ENCODE measurements around the gene USP28.
A peak's percentile ranks its signal among the peaks of the same experiment; 100 is the strongest.

Gene USP28

GRCh38 chr11:113876798-113877669, 1.7 kb upstream of the USP28 start:
- no peak overlapping the region for H3K4me3 ChIP-seq (ENCODE audit: control insufficient read depth, low read depth, low read length)
- no peak for DNase-seq (ENCODE audit: low read depth)
- no peak for TF ChIP-seq CTCF (conservative IDR thresholded peaks at IDR 0.05; ENCODE audit: control insufficient read depth, insufficient read depth, low read depth, low read length)

GRCh38 chr11:113876074-113876797, 864 bp upstream of the USP28 start:
- DNase-seq (ENCODE audit: low read depth): no peak
- H3K4me3 ChIP-seq (ENCODE audit: control insufficient read depth, low read depth, low read length): peak overlapping the region; percentile 70
- TF ChIP-seq CTCF (conservative IDR thresholded peaks at IDR 0.05; ENCODE audit: control insufficient read depth, insufficient read depth, low read depth, low read length): no peak

- peak; percentile 27 for DNase-seq (ENCODE audit: low read depth)
Measured at GRCh38 chr11:113874581-113875233, 665 bp downstream of the USP28 start.

GRCh38 chr11:113874096-113874495, 1.3 kb downstream of the USP28 start:
- peak overlapping the region; percentile 73 for H3K4me3 ChIP-seq (ENCODE audit: control insufficient read depth, low read depth, low read length)
- no peak for DNase-seq (ENCODE audit: low read depth)
- TF ChIP-seq CTCF (conservative IDR thresholded peaks at IDR 0.05; ENCODE audit: control insufficient read depth, insufficient read depth, low read depth, low read length): no peak

More at GRCh38 chr11:113874581-113875233, 665 bp downstream of the USP28 start:
- H3K4me3 ChIP-seq (ENCODE audit: control insufficient read depth, low read depth, low read length): peak overlapping the region; percentile 73
- TF ChIP-seq CTCF (conservative IDR thresholded peaks at IDR 0.05; ENCODE audit: control insufficient read depth, insufficient read depth, low read depth, low read length): no peak

- peak; percentile 3 for DNase-seq (ENCODE audit: low read depth)
- H3K4me3 ChIP-seq (ENCODE audit: control insufficient read depth, low read depth, low read length): no peak overlapping the region
- no peak for TF ChIP-seq CTCF (conservative IDR thresholded peaks at IDR 0.05; ENCODE audit: control insufficient read depth, insufficient read depth, low read depth, low read length)
Measured at GRCh38 chr11:113873236-113873626, 2.1 kb downstream of the USP28 start.

GRCh38 chr11:113871336-113871735, 4.0 kb downstream of the USP28 start:
- DNase-seq (ENCODE audit: low read depth): no peak
- no peak overlapping the region for H3K4me3 ChIP-seq (ENCODE audit: control insufficient read depth, low read depth, low read length)
- no peak for TF ChIP-seq CTCF (conservative IDR thresholded peaks at IDR 0.05; ENCODE audit: control insufficient read depth, insufficient read depth, low read depth, low read length)

Measured in fibroblast of mammary gland (primary cell).